Keratinocyte (primary cell): Measurements from ENCODE around the gene JAKMIP1. TPM values are rescaled to one million over a fixed set of nuclear protein-coding genes. Genes with fewer than 3 reads are reported as not detected.
"Not testable (repeated sequence)": the region's sequence is repeated elsewhere in the genome, so short reads cannot be mapped to it uniquely, and the experiment has no call there.

ENCODE experiments used
- DNase-seq: peaks from one replicate; pipeline ENCODE4 v3.0.0-alpha.2; 2011; ENCODE audit warnings: low read depth, missing footprints, low spot score
- FAIRE-seq: peaks from 2 replicates; lab custom pipeline; 2011; peaks lifted over from hg19 to GRCh38; lab: Jason Lieb, UNC
- H2AFZ ChIP-seq: 2 replicates; pipeline ENCODE4 v1.6.0; 2012; ENCODE audit warnings: low read length, control low read depth, inconsistent platforms; ENCODE audit not compliant: control insufficient read depth
- H3K27ac ChIP-seq: 2 replicates; pipeline ENCODE4 v1.5.1; 2011; ENCODE audit warnings: low read length; ENCODE audit not compliant: control insufficient read depth, insufficient read depth
- H3K27me3 ChIP-seq: 3 replicates; pipeline ENCODE4 v1.6.0; 2011; ENCODE audit warnings: low read length; ENCODE audit not compliant: control insufficient read depth, insufficient read depth; ENCODE audit errors: extremely low read depth
- H3K36me3 ChIP-seq, 2 experiments: 2 replicates in 1 of 2; 3 replicates in 1 of 2; pipeline ENCODE4 v1.5.1; 2011; ENCODE audit warnings: low read length in 2 of 2, mild to moderate bottlenecking in 1 of 2; ENCODE audit not compliant: control insufficient read depth in 2 of 2, insufficient read depth in 2 of 2; ENCODE audit errors: extremely low read depth in 1 of 2
- H3K4me1 ChIP-seq: 3 replicates; pipeline ENCODE4 v1.5.1; 2011; ENCODE audit warnings: low read length; ENCODE audit not compliant: control insufficient read depth, insufficient read depth; ENCODE audit errors: extremely low read depth
- H3K4me2 ChIP-seq: 3 replicates; pipeline ENCODE4 v1.6.0; 2011; ENCODE audit warnings: low read depth, low read length; ENCODE audit not compliant: control insufficient read depth, insufficient read depth; ENCODE audit errors: extremely low read depth
- H3K4me3 ChIP-seq, 3 experiments: fragments of 200-600 bp in 1 of 3; sonication (generic) in 1 of 3; 2 replicates in 2 of 3; 3 replicates in 1 of 3; pipeline ENCODE4 v1.5.1; 2011 to 2016; ENCODE audit warnings: low read length in 3 of 3, mild to moderate bottlenecking in 3 of 3, control low read depth in 2 of 3, inconsistent platforms in 1 of 3, low read depth in 1 of 3, mixed read lengths in 1 of 3, mixed run types in 1 of 3, moderate library complexity in 1 of 3; ENCODE audit not compliant: control insufficient read depth in 2 of 3, insufficient read depth in 2 of 3; ENCODE audit errors: extremely low read depth in 1 of 3
- H3K79me2 ChIP-seq: 2 replicates; pipeline ENCODE4 v1.6.0; 2012; ENCODE audit warnings: low read length; ENCODE audit not compliant: control insufficient read depth, insufficient read depth
- H3K9ac ChIP-seq: 3 replicates; pipeline ENCODE4 v1.6.0; 2011; ENCODE audit warnings: low read length; ENCODE audit not compliant: control insufficient read depth, insufficient read depth; ENCODE audit errors: extremely low read depth
- H3K9me1 ChIP-seq: 3 replicates; pipeline ENCODE4 v1.6.0; 2011; ENCODE audit warnings: low read length; ENCODE audit not compliant: control insufficient read depth, insufficient read depth; ENCODE audit errors: extremely low read depth
- H3K9me3 ChIP-seq: 2 replicates; pipeline ENCODE4 v1.5.1; 2012; ENCODE audit warnings: low read depth, low read length; ENCODE audit not compliant: control insufficient read depth
- H4K20me1 ChIP-seq: 3 replicates; pipeline ENCODE4 v1.6.0; 2011; ENCODE audit warnings: low read length; ENCODE audit not compliant: control insufficient read depth, insufficient read depth; ENCODE audit errors: extremely low read depth
- CTCF ChIP-seq, 3 experiments: IDR thresholded peaks in 1 of 3; conservative IDR thresholded peaks in 1 of 3; optimal IDR thresholded peaks in 1 of 3; 2 replicates in 2 of 3; 3 replicates in 1 of 3; pipeline versions ENCODE3 to v1.5.1; 2011; ENCODE audit warnings: low read length in 3 of 3, mild to moderate bottlenecking in 3 of 3, moderate library complexity in 2 of 3, control low read depth in 1 of 3, inconsistent platforms in 1 of 3; ENCODE audit not compliant: insufficient read depth in 2 of 3; ENCODE audit errors: extremely low read depth in 1 of 3
- EZH2 ChIP-seq: IDR thresholded peaks from one replicate; pipeline ENCODE4 v1.6.1; 2012; ENCODE audit warnings: inconsistent platforms, mild to moderate bottlenecking, low read length, moderate library complexity
- dilution Hi-C: fragments of 300-500 bp; cut with MboI; formaldehyde crosslinking; loops from one replicate; pipeline ENCODE4 v1.7.0; 2020; ENCODE audit warnings: low sequenced_read_pairs; ENCODE audit not compliant: extremely low pct_ligation_motif_present
- polyA plus RNA-seq, 5 experiments: library from polyadenylated mRNA; depleted of rRNA in 3 of 5; stranded (reverse) in 3 of 5; stranded (forward) in 1 of 5; unstranded in 1 of 5; fragments of >200 nt; gene quantifications; 1 replicate in 1 of 5; 2 replicates in 3 of 5; 3 replicates in 1 of 5; pipeline versions ENCODE4 v1.2.1 to v1.2.3, GENCODE V29; 2011 to 2012; ENCODE audit warnings: missing spikeins in 2 of 5, low read depth in 1 of 5, low replicate concordance in 1 of 5

JAKMIP1 gene
- polyA plus RNA-seq, 1 donor (not counting 4 experiments of a cell fraction or from before 2014, with no cell fraction given), result not detected

GRCh38 chr4:6209921-6210320 is 9.6 kb upstream of the JAKMIP1 start:
- no peaks in the 10 kb centered on the region for H3K9me1 ChIP-seq
- H3K4me3 ChIP-seq, result no peak overlapping the region
- TF ChIP-seq EZH2 (no peak), CTCF (optimal IDR thresholded peaks at IDR 0.05 in 1 of 3, IDR thresholded peaks at IDR 0.05 in 1 of 3, conservative IDR thresholded peaks at IDR 0.05 in 1 of 3; ENCODE audit: extremely low read depth in 1 of 3, insufficient read depth in 2 of 3, low read length in 3 of 3) (no peak)
- DNase-seq, result no peak
- no peaks in the 10 kb centered on the region for H3K79me2 ChIP-seq
- dilution Hi-C loops, result no loop called here
- H3K9me3 ChIP-seq, result no peaks in the 10 kb centered on the region
- no peaks in the 10 kb centered on the region for H3K36me3 ChIP-seq
- FAIRE-seq, result no peak
- no peak overlapping the region for H3K4me2 ChIP-seq
- no peak overlapping the region for H2AFZ ChIP-seq
- no peak overlapping the region for H3K27ac ChIP-seq
- H3K27me3 ChIP-seq, result peaks cover 10% of the 10 kb centered on the region
- H4K20me1 ChIP-seq, result no peaks in the 10 kb centered on the region
- H3K4me1 ChIP-seq, result no peaks in the 10 kb centered on the region
- H3K9ac ChIP-seq, result no peak overlapping the region

GRCh38 chr4:6209291-6209690 is 8.9 kb upstream of the JAKMIP1 start:
- FAIRE-seq, dilution Hi-C loops: not testable (repeated sequence)

GRCh38 chr4:6208416-6208815 is 8.1 kb upstream of the JAKMIP1 start:
- no peak for FAIRE-seq
- H2AFZ ChIP-seq, result no peak overlapping the region
- dilution Hi-C loops, result no loop called here

More at GRCh38 chr4:6209291-6209690, 8.9 kb upstream of the JAKMIP1 start:
- not testable (repeated sequence) for H3K36me3 ChIP-seq, H3K79me2 ChIP-seq, DNase-seq, H3K27me3 ChIP-seq, H4K20me1 ChIP-seq, H3K4me3 ChIP-seq, H3K4me1 ChIP-seq, H3K9me1 ChIP-seq, H3K27ac ChIP-seq, H3K9me3 ChIP-seq, H3K4me2 ChIP-seq, H2AFZ ChIP-seq, H3K9ac ChIP-seq

More at GRCh38 chr4:6208416-6208815, 8.1 kb upstream of the JAKMIP1 start:
- Histone ChIP-seq H4K20me1 (no peaks in the 10 kb centered on the region), H3K4me2 (no peak overlapping the region), H3K9ac (no peak overlapping the region), H3K27ac (no peak overlapping the region), H3K79me2 (no peaks in the 10 kb centered on the region), H3K27me3 (peaks cover 10% of the 10 kb centered on the region), H3K4me1 (no peaks in the 10 kb centered on the region), H3K9me3 (no peaks in the 10 kb centered on the region), H3K36me3 (no peaks in the 10 kb centered on the region), H3K9me1 (no peaks in the 10 kb centered on the region), H3K4me3 (no peak overlapping the region)
- TF ChIP-seq CTCF (optimal IDR thresholded peaks at IDR 0.05 in 1 of 3, IDR thresholded peaks at IDR 0.05 in 1 of 3, conservative IDR thresholded peaks at IDR 0.05 in 1 of 3; ENCODE audit: extremely low read depth in 1 of 3, insufficient read depth in 2 of 3, low read length in 3 of 3) (no peak), EZH2 (no peak)
- DNase-seq, result no peak
